Activated effector memory CD4-positive, alpha-beta T cell treated with Interleukin-2 at 50 U/mL for 16 hours (primary cell): ENCODE data around the gene KRT82.
"Not testable (repeated sequence)": the region's sequence is repeated elsewhere in the genome, so short reads cannot be mapped to it uniquely, and the experiment has no call there.

Source experiments
- DNase-seq: peaks from one replicate; pipeline ENCODE4 v3.0.0-alpha.2; 2020

Gene KRT82

GRCh38 chr12:52405922-52406385, at the start of gene KRT82:
Gene KRT82 (minus strand): TSS chr12:52406335. CDS start chr12:52406277, 58 bp downstream.
- DNase-seq: no peak

DNA sequence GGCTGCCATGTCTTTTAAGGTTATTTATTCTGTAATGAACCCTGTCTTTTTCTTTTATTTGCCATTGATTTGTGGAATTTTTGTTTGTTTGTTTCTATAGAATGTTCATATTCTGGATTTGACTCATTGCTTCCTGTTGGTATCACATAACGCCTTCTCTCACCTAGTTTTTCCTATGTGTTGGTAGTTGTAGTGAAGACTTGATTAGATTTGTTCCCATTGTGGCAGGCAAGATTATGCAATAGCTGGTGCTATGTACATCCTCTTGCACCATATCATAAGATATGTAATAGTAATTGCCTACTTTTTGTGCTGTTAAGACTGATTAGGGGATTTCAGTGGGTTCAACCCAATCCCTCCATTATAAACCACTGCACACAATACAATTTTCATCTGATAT, 49.7 kb upstream of the KRT82 start:
- DNase-seq: no peak

DNA sequence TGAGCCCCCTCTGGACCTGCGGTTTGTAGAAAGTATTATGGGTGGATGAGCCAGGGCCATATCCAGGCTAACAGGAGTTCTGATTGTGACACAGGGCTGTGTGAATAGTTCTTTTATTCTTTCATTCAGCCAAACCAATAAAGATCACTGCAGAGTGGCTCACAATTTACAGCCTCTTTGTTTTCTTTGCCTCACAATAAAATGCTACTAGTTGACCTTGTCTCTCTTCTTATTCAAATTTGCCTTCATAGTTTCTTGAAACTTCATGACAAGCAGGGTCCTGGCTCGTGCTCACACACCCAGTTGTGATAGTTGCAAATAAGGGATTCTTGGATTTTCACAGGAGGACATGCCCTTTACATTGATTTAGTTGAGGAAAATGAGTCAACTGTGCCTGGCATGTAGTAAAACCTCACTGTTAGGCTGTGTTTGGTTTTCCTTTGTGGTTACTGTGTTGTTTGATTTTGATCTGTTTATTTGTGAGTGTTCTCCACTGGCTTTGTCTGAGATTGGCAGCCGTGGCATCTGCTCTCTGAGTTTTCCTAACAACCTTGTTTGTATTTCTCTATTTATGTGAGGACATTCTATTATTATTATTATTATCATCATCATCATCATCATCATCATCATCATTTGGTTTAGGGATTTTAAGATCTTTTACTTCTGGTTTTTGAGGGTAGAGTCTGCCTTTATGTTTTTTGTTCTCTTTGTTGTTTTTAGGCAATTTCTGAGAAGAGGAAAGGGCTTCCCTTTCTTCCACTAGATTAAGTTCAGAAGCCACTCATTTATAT, 48.5 kb upstream of the KRT82 start:
- no peak for DNase-seq

GRCh38 chr12:52452101-52452500, 46.0 kb upstream of the KRT82 start, which contains the start of gene KRT6B:
Gene KRT6B (minus strand): TSS chr12:52452146. CDS start chr12:52452078, 68 bp downstream.
- no peak for DNase-seq

DNA sequence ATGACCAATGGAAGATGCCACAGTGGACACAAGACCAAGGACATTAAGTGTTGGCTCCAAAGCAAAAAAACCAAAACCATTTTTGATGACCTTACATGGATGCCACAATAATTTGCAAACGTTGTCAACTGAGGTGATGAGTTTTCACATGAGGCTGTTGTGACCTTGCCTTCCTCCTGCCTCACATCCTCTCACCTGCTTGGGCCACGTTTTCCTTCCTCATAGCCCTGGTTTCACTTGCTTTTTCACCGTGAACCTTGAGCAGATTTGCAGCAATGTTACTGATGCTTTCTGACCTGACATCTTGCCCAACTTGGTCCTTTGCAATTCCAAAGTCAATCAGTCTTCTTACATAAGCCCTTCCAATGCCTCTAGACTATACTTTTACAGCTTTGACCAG, 42.1 kb upstream of the KRT82 start:
- no peak for DNase-seq

- DNase-seq: not testable (repeated sequence)
These were observed 41.1 kb upstream of the KRT82 start for GRCh38 chr12:52447196-52447595.

DNA sequence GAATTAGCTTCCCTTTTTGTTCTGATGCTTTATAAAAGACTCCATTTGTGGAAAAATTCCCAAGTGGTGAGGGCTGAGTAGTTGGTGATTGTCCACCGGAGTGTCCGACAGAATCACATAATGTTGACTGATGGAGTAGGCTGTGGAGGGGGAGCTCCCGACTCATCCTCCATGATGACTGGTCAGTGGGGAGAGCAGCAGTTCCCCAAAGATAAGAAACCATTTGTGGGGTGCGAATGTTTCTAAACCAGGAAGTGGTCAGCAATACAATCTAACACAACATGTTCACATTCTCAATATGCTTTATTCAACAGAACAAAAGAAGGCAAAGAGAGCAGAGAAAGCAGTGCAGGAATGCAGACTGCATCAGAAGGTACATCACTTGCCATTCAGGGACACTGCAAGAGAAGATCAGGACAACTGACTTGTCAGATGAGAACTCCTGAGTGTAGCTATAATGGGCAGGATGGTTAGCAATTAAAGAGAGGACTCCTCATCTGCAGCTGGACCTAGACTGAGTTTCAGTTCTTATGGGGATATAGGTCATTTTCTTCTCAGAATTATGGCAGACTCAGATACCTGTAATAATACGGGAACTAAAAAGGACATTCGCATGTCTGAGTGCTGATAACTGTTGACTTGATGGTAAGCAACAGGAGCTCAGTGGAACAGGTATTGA, 40.4 kb upstream of the KRT82 start:
- DNase-seq: no peak

DNA sequence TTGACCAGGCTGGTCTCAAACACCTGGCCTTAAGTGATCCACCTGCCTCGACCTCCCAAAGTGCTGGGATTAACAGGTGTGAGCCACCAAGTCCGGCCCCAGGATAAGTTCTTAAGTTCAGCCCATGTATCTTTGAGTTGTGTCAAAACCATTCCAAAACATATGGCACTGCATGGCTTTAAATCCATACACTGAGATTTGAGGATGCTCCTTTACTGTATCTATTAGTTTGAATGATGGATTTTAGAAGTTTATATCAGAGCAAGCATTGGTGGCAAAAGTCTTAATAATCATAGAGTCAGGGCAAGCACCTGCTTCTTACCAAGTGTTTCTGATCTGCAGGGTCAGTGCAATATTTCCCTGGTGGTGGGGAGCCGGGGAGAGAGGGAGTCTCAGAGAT, 39.7 kb upstream of the KRT82 start:
- no peak for DNase-seq

GRCh38 chr12:52444647-52445595, 38.8 kb upstream of the KRT82 start:
- no peak for DNase-seq

DNA sequence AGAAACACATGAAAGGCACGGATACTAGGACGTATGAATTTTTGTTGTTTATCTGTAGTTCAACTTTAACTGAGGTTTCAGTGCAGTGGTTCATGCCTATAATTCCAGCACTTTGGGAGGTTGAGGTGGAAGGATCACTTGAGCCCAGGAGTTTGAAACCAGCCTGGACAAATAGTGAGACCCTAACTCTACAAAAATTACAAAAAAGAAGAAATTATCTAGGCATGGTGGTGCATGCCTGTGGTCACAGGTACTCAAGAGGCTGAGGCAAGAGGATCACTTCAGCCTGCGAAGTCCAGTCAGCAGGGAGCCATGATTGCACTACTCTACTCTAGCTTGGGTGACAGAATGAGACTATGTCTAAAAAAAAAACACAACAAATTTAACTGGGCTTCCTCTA, 37.8 kb upstream of the KRT82 start:
- no peak for DNase-seq

- DNase-seq: no peak
These were observed 36.5 kb upstream of the KRT82 start for GRCh38 chr12:52442600-52443061.

GRCh38 chr12:52441320-52441911, 35.3 kb upstream of the KRT82 start:
- DNase-seq: no peak

DNA sequence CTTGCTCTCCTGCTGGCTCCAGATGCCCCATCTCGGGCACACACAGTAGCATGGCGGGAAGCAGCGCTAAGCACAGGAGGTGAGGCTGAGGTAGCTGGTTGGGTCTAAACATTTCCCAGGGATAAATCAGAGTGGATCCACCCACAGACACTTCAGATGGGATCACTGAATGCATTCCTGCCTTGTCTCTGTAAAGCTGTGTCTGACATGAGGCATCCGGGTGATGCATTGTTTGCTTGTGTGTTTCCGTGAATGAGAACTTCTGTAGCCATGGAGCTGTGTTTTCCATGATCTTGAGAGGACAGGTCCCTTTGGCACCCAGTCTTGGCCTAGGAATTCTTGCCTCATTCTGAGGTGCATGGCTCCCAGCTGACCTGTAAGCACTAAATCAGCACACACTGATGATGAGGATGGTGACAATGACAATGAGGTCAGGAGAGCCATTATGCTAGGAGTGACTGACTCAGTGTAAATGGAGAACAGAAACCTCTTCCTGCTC, 34.7 kb upstream of the KRT82 start:
- DNase-seq: no peak

- DNase-seq: no peak
These were observed 33.7 kb upstream of the KRT82 start for GRCh38 chr12:52439845-52440244.

DNA sequence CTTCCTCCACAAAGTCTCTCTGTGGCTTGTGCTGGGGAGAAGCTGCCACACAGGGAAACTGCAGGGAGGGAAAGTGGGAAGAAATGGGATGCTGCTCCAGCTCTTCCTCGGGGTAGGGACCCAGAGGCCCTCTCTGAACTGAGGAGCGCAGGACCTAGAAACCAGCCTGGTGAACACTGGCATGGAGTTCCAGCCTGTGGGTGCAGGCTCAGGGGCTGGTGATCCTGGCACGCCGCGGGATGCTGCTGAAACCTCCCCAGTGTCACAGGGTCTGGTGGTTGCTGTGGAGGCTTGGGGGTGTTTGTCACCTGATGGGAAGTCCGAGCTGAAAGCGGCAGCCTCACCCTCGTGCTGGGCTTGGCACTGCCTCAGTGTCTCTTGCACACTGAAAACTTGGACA, 33.3 kb upstream of the KRT82 start:
- no peak for DNase-seq

DNA sequence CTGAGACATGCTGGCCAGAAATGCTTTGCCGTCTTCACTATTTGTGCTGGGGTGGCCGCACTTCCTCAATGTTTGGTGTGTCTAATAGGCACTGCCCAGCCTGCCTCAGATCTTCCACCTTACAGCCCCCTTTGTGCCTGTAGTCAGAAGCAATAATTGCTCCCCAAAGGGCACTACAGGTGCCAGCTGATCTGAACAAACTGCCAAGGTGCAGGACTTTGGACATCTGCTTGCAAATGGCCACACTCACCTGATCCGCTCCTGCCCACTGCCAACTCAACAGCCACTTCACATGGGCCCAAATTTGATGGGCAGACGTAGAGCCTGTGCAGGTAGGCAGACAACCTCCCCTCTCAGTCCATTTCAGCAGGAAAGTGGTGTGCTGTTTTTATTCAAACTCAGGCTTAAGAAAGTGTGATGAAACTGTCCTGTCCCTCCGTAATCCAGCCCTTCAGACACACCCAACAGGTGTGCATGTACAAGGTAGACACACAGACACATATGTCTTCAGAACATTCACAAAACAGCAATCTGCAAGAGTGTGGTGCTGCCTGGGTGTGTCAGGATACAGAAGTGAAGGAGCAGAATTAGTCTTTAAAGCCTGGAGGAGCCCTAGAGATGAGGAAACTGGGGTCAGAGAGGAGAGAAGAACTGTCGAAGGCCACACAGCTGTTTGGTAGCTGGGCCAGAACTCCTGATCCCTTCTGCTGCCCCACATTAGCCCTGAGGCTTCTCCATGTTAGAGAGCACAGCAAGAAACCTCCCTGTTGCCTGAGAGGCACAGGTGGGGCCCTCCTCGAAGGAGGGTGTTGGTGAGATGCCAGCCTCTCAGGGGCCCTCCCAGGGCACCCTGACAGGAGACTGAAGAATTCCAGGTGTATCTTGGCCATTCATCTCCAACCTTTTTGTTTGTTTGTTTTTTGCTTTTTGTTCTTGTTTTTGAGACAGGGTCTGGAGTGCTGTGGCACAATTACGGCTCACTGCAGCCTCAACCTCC, 32.5 kb upstream of the KRT82 start:
- no peak for DNase-seq

DNA sequence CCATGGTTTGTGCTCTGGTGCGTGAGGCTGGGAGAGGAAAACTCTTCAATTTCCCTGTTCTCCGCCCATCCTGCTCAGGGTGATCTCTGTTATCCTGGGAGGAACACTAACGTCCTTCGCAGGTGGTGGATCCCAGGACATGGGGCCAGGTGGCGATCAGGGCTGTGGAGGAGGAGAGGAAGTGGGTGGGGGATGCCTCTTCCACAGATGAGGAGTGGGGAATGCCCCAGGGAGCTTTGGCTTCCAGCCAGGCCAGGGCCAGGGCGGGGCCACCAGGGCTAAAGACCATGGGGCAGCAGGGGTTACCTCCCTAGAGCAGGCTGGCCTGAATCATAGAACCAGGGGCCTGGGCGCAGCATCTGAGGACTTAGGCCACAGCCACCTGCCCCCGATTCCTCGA, 31.4 kb upstream of the KRT82 start:
- no peak for DNase-seq

- DNase-seq: no peak
These were observed 30.8 kb upstream of the KRT82 start for GRCh38 chr12:52436828-52437474.

DNA sequence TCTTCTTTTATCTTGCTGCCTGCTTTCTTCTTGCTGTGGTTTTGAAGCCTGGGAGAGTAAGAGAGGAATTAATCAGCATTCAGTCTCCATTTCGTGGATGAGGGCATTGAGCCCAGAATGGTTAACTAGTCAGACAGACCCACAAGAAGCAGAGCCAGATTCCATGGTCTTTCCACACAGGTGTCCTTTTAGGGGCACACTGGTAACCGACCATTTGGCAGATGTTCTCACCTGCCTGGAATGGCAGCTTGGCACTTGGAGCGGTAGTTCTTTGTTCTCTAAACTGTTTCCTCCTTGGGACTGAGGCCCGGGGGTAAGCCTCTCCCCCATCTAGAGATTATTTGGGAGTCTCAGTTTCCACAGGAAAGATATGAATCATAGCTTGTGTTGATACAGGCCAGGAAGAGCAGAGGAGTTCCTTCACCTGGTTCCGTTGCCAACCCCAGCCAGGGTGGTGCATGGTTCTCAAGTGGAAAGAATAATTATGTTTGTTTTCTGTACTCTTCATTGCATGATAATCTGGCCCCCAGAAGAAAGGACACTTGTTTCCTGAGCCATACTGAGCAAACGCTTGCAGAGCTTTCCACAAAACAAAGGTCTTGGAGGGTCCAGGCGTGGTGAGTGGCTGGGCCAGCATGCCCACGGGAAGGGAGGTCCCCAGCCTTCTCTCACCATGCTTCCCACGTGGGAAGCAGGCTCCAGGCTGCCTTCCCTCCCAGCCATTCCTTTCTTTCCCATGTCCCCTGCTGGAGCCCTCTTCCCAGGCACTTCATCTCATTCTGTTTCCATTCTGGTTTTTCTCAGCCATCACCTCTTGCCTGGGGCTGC, 30.1 kb upstream of the KRT82 start:
- DNase-seq: no peak

GRCh38 chr12:52435659-52435999, 29.5 kb upstream of the KRT82 start:
- DNase-seq: no peak
